ENCODE results near the gene MSTO1.
"Not testable (repeated sequence)": the region's sequence is repeated elsewhere in the genome, so short reads cannot be mapped to it uniquely, and the experiment has no call there.

MSTO1 gene

GRCh38 chr1:155622191-155622590 lies 12.2 kb downstream of the MSTO1 start:
- peak in 3 of 4 experiments; percentile 35 to 51 (median 42) for DNase-seq

- DNase-seq: no peak
These were observed 13.3 kb downstream of the MSTO1 start for GRCh38 chr1:155623357-155623756.

GRCh38 chr1:155626428-155626827 lies 16.4 kb downstream of the MSTO1 start:
- DNase-seq: not testable (repeated sequence)

- no peak for DNase-seq
These were observed 26.6 kb downstream of the MSTO1 start for GRCh38 chr1:155636397-155637153.

- no peak for DNase-seq
These were observed 30.3 kb downstream of the MSTO1 start for GRCh38 chr1:155640367-155640766.

DNA sequence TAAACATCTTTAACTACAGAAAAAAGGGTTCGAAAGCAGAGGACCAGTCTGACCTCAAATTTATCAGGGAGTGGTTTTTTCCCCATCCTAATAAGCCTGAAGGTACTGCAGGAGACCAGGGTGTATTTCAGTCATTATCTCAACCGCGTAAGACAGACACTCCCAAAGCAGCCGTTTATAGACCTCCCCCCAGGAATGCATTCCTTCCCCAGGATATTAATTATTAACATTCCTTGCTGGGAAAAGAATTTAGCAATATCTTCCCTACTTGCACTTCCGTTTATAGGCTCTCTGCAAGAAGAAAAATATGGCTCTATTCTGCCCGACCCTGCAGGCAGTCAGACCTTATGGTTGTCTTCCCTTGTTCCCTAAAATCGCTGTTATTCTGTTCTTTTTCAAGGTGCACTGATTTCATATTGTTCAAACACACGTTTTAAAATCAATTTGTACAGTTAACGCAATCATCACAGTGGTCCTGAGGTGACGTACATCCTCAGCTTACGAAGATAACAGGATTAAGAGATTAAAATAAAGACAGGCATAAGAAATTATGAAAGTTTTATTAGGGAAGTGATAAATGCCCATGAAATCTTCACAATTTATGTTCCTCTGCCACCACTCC lies 32.7 kb downstream of the MSTO1 start:
- peak in 1 of 4 experiments; percentile 34 for DNase-seq

DNA sequence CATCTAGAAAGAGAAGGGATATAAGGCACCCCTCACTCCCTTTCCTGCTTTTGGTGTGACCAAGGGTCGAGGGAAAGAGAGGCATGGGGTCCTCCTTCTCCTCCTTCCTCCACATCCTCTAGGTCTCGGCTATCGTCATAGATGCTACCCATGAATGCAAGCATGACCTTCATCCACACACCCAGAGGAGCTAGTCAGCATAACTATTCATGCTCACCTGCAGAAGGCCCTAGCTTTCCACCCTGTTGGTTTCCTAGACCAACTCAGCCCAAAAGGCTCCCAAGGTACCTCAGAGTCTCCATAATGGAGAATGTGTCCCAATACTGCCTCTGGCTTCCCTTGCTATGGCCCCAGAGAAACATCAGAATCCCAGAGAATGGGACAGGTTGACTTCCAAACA lies 33.2 kb downstream of the MSTO1 start:
- DNase-seq: no peak

- no peak for DNase-seq
These were observed 35.1 kb downstream of the MSTO1 start for GRCh38 chr1:155645034-155645598.

- DNase-seq: no peak
These were observed 35.6 kb downstream of the MSTO1 start for GRCh38 chr1:155645648-155646047.

GRCh38 chr1:155646307-155646706 lies 36.3 kb downstream of the MSTO1 start:
- DNase-seq: peak; percentile 56 to 80 (median 70)

DNA sequence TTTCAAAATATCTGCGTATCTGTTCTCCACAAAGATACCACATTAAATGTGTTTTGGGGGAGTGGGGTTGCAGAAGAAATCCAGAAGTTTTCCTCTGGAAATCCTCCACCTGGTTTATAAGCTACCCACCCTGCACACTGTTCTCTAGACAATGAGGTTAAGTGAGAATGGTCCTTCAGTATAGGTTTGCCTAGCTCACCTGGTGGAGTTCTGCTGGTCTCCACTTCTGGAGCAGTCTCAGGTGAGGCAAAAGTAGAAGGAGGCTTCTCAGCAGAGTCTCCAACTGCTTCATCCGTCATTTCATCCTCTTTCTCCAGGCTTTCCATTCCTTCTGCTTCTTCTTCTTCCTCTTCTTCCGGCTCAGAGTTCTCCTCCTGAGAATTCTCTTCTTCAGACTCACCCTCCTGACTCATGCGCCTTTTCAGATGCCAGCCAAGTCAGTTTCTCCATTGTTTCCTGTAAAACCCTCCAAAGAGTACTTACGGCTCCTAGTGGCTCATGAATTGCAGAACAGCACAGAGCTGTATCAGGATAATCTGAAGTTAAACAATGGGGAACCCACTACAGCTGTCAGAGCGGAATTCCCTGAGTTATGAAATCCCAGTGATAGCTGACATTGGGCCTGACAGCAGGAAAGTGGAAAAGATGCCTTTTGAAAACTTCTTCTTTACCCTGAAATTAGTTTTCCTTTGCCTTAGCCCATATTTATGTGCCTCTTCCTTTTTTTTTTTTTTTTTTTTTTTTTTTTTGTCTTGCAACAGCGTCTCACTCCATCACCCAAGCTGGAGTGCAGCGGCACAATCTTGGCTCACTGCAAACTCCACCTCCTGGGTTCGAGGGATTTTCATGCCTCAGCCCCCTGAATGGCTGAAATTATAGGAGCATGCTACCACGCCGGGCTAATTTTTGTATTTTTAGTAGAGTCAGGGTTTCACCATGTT lies 38.5 kb downstream of the MSTO1 start:
- DNase-seq: peak; percentile 78 to 90 (median 83)

GRCh38 chr1:155649676-155650075 lies 39.7 kb downstream of the MSTO1 start:
- DNase-seq: peak; percentile 38 to 73 (median 60)

GRCh38 chr1:155650231-155650757 lies 40.3 kb downstream of the MSTO1 start:
- peak in 3 of 4 experiments; percentile 17 to 46 (median 25) for DNase-seq

GRCh38 chr1:155651861-155652661 lies 42.0 kb downstream of the MSTO1 start:
- DNase-seq: no peak

GRCh38 chr1:155652951-155653350 lies 42.9 kb downstream of the MSTO1 start:
- DNase-seq: no peak

DNA sequence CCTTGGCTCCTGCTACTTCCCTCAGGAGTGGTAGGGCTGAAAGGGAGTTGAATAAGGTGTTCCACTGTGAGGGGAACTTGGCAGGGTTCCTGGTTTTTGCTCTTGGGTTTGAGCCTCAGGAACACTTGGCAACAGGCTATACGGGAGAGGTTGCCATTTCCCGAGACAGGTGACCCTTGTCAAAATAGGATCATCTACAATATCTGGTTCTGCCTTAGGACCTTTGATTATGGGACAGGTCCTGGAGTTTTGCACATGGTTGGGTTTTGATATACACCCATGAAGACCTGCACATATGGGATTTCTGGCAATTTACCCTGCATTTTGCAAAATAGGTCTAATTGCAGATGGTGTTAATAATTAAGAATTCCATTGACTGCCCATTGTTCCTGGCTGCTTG lies 47.4 kb downstream of the MSTO1 start:
- DNase-seq: no peak

- not testable (repeated sequence) for DNase-seq
These were observed 51.2 kb downstream of the MSTO1 start for GRCh38 chr1:155661239-155661638.

Data from suppressor macrophage (primary cell).